GM21381 (cell line): Measurements from ENCODE around the gene CCDC148.
"Not testable (repeated sequence)": the region's sequence is repeated elsewhere in the genome, so short reads cannot be mapped to it uniquely, and the experiment has no call there.

Source experiments
- ATAC-seq: cut with Tn5 transposase; IDR thresholded peaks from one replicate; pipeline ENCODE4 v1.9.1; 2021; ENCODE audit warnings: mild to moderate bottlenecking, moderate library complexity; ENCODE audit not compliant: unreplicated experiment

CCDC148 gene

GRCh38 chr2:158439062-158439461 is 17.5 kb downstream of the CCDC148 start:
- not testable (repeated sequence) for ATAC-seq

DNA sequence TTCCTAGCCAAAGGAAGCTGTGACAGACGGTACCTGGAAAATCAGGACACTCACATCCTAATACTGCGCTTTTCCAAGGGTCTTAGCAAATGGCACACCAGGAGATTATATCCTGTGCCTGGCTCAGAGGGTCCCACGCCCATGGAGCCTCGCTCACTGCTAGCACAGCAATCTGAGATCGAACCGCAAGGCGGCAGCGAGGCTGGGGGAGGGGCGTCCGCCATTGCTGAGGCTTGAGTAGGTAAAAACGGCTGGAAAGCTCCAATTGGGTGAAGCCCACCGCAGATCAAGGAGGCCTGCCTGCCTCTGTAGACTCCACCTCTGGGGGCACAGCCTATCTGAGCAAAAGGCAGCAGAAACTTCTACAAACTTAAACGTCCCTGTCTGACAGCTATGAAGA is 22.8 kb downstream of the CCDC148 start:
- not testable (repeated sequence) for ATAC-seq

DNA sequence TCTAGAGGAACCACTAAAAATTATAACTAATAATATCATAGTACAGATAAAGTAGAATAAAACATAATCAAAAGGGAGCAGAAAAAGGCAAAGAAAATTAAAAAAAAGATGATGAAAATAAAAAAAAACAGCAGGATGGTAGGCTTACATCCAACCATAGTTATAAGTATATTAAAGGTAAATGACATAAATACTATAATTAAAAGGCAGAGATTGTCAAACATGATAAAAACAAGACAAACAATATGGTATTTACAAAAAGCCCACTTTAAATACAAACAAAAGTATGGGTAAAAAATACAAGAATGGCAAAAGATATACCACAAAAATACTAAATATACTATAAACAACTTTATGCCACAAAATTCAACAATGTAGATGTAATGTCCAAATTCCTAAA is 24.4 kb downstream of the CCDC148 start:
- ATAC-seq = no peak

DNA sequence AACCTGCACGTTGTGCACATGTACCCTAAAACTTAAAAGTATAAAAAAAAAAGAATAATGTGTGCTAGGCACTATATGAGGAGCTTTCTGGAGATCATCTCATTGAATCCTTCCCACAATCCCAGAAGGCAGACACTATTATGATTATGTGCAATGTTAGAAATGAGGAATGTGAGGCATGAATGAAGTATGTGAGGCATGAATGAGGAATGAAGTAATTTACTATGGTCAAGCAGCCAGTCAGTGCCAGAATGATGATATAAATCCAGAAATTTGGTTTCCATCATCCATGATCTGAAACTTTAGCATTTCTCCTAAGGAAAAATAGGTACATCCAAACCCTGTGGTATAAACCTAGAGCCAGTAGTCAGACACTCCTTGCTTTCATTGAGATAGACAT is 42.0 kb downstream of the CCDC148 start:
- no peak for ATAC-seq

DNA sequence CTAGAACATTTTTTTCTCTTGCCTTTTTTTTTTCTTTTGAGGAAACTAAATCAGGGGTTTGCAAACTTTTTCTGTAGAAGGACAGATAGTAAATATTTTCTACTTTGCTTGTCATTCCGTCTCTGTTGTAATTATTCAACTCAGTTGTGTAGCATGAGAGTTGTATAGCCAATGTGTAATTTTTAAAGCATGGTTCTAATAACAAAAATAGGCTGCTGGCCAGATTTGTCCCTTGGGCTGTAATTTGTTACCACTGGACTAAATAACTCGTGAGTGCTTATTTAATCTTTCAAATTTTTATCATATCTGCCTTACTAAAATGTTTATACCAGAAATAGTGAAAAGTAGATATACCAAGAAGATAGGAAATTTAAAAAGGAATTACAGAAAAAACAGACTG is 43.0 kb downstream of the CCDC148 start:
- ATAC-seq = no peak

GRCh38 chr2:158412206-158412605 is 44.3 kb downstream of the CCDC148 start:
- no peak for ATAC-seq

- no peak for ATAC-seq
Measured at GRCh38 chr2:158411748-158412147, 44.8 kb downstream of the CCDC148 start.

DNA sequence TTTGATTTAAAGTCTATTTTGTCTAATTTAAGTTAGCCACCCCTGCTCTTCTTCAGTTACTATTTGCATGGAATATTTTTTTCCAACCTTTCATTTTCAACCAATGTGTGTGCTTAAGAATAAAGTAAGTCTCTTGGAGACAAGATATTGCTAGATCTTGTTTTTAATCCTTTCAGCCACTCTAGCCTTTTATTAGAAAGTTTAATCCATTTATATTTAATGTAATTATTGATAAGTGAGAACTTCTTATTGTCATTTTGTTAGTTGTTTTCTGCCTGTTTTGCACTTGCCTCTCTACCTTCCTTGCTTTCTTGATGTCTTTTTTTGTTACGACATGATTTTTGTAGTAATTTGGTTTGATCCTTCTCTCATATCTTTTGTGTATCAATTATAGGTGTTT is 46.4 kb downstream of the CCDC148 start:
- ATAC-seq = no peak

DNA sequence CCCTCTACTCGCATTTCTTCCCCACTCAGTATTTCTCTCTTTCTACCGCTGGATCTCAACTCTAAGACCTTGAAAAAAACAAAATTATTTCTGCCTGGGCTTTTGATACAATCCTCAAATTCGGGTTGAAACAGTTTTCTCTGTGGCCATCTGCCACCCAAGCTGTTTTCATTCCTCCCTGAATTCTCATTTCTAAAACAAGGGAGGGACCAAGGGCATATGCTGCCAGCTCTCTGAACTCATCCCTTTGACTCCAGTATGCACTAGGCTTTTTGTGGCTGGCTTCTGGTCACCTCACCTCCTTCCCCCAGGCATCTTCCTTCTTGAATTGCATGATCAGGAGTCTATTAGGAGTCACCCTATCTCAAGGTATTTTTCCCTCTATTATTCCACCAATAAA is 49.5 kb downstream of the CCDC148 start:
- no peak for ATAC-seq

DNA sequence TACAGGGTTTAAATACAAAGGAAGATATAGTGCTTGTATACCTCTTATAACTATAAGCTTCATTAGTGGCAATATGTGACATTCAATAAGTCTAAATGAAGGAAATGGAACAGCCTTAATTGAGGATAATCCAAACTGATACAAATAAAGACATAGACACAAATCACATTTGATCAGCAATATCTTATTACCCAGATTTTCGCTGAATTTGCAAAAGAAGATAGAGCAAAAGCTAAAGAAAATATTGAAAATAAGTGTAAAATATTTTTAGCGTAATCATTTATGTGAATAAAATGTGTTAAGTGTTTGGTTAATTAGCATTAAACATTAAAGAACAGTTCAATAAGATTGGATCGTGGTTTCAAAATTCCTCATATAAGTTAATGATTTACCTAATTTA is 51.2 kb downstream of the CCDC148 start:
- ATAC-seq = no peak

GRCh38 chr2:158403237-158403636 is 53.3 kb downstream of the CCDC148 start:
- ATAC-seq = no peak

DNA sequence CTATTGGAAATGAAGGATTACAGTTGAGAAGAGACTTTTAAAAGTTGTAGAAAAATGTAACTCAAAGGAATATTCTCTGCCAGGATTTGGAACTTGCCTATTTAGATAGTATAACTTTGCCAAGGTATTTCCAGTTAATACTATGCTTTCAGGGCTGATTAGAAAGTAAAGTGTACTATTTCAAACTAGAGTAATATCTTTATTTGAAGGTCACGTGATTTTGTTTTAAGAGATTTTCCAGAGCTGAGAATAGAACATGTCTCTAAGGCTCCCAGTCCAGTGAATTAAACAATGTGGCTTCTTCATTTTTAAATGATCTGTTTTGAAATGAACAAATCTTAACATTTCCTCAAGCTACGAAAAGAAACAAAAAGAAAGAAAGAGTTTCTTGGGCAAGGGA is 53.9 kb downstream of the CCDC148 start:
- ATAC-seq = no peak

- no peak for ATAC-seq
Measured at GRCh38 chr2:158395166-158395565, 61.4 kb downstream of the CCDC148 start.

GRCh38 chr2:158394453-158394852 is 62.1 kb downstream of the CCDC148 start:
- ATAC-seq = no peak

- ATAC-seq = no peak
Measured at GRCh38 chr2:158393886-158394285, 62.7 kb downstream of the CCDC148 start.

GRCh38 chr2:158392687-158393086 is 63.9 kb downstream of the CCDC148 start:
- no peak for ATAC-seq

GRCh38 chr2:158391876-158392275 is 64.7 kb downstream of the CCDC148 start:
- no peak for ATAC-seq

GRCh38 chr2:158391361-158391760 is 65.2 kb downstream of the CCDC148 start:
- ATAC-seq = no peak

GRCh38 chr2:158388159-158388558 is 68.4 kb downstream of the CCDC148 start:
- ATAC-seq = no peak

GRCh38 chr2:158385646-158386045 is 70.9 kb downstream of the CCDC148 start:
- ATAC-seq = no peak

- no peak for ATAC-seq
Measured at GRCh38 chr2:158381978-158382377, 74.6 kb downstream of the CCDC148 start.

GRCh38 chr2:158381205-158381604 is 75.3 kb downstream of the CCDC148 start:
- ATAC-seq = no peak

GRCh38 chr2:158380746-158381145 is 75.8 kb downstream of the CCDC148 start:
- no peak for ATAC-seq

DNA sequence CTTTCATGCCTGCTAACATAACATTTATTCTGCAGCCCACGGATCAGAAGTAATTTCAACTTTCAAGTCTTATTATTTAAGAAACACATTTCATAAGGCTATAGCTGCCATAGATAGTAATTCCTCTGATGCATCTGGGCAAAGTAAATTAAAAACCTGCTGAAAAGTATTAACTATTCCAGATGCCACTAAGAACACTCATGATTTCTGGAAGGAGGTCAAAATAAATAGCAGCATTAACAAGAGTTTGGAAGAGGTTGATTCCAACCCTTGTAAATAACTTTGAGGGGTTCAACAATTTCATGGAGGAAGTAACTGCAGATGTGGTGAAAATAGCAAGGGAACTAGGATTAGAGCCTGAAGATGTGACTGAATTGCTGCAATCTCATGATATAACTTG is 77.6 kb downstream of the CCDC148 start:
- ATAC-seq = no peak
